ENCODE data around the gene MPEG1. TPM values are rescaled to one million over a fixed set of nuclear protein-coding genes. Genes with fewer than 3 reads are reported as not detected.

The MPEG1 gene
- total RNA-seq, 1 donor from 2014 or later, result 0.05 TPM

DNA sequence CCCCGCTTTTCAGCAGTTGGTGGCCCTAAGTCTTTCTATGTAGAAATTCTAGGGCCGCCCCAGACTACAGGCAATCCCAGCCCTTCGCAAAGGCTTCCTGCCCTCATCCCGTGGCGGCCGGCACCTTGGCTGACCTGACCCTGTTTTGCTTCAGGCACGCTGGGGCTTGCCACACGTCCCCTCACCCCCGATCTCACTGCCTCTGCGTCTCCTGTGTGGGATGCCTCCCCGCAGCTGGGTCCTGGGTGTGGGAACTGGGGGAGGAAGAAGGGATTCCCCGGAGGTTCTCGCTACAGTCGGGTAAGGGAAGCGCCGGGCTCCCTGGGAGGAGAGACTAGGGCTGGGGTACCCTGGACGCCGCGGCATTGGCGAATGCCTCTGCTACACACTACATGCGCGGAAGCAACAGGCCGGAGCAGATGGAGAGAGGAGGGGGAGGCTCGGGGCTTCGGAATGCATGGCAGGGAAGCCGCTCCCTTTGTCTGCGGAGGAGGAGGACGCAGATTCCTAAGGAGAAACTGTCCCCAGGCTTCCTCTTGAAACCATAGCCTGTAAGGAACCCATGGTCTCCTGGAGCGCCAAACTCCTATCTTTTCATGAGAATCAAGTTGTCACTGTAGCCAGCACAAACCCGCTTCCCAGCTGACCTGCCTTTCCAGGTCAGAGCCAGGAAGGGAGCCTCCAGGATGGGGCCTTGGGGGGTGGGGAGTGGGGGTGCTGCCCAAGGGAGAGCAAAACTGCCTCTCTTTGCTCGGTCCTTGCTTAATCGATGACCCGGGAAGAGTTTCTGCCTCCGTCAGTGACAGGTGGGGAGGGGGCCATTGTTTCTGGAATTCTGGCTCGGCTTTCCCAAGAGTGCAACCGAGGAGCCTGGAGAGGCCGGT is 39.4 kb downstream of the MPEG1 start:
- intact Hi-C loops (cut with micrococcal nuclease), result loop anchor here (10.0 kb wide), 2 partner anchors 381 to 491 kb away; partner anchors contain the start of gene PATL1

- intact Hi-C loops (cut with micrococcal nuclease), result loop anchor here (1.0 to 10.0 kb wide), 3 partner anchors 112 to 492 kb away; partner anchors contain the start of gene PATL1
Observed at GRCh38 chr11:59172345-59173079, 40.2 kb downstream of the MPEG1 start.

DNA sequence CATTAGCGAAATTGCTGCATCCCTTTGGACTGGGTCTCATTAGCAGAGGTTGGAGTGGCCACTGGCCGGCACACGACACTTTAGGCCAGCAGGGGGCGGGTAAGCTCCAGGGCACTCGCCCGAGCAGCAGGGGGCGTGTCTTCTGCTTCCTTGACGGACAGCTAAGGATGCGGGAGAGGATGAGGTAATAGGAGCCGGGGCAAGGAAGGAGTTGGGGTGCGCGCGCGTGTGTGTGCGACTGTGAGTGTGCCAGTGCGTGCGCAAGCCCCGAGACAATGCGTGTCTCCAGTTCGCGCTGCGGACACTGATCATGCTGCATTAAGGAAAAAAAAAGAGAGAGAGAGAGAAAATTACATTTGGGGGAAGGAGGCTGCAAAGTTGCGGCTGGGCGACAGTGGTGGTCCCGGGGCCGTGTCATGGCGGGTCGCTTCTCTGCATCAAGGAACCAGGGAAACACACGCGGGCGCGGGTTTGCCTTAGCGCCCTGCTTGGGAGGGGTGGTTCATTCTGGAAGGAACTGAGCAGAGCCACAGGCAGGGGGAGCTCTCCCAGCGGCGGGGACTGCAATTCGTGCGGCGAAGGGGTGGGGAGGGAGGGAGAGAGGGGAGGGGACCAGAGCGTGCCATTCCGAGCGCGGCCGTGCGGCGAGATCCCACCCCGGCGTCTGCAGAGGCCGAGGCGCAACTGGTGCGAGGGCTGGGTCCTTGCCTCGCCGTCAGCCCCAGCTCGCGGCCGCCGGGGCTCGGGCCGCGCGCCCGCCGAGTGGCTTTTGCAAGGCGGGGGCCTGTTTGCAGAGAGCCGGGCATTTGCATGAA is 41.0 kb downstream of the MPEG1 start, which contains the start of gene DTX4:
TSS of gene DTX4 (plus strand) at position 625 of the 815 bp plus-strand sequence. CDS start 464 bp downstream, outside the sequence.
- intact Hi-C loops (cut with micrococcal nuclease), result loop anchor here (1.0 to 10.0 kb wide), 8 partner anchors 15 to 509 kb away; partner anchors contain the start of genes FAM111A and PATL1

DNA sequence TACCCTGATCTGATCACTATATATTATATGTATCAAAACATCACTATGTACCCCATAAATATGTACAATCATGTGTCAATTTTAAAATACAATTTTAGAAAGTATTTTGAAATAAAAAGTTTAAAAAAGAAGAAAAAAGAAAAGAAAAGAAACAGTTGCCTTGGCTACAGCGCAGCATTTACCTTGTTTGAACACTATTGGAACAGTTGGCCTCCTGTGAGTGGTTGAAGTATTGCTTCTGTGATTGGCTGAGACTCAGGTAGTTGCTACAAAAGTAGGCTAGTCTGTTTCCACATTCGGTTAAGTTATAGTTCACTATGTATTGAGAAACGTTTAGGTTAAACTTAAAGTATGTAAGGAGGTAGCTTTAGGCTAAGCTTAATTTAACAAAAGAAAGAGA is 48.7 kb downstream of the MPEG1 start:
- intact Hi-C loops (cut with micrococcal nuclease), result no loop called here

Other genes with a start within 250 kb of the MPEG1 start
- not detected in 2 replicates for gene GLYATL1B, start 126.6 kb downstream of the MPEG1 start, total RNA-seq
- 93.3 and 95.6 TPM in 2 replicates for gene FAM111B, start 105.7 kb downstream of the MPEG1 start, total RNA-seq
- gene FAM111A, start 70.1 kb downstream of the MPEG1 start, total RNA-seq, result 141 and 145 TPM in 2 replicates
- 0.30 and 0.36 TPM in 2 replicates for gene DTX4, start 40.8 kb downstream of the MPEG1 start, total RNA-seq
- gene OR5AN1, start 146.0 kb upstream of the MPEG1 start, total RNA-seq, result not detected in 2 replicates
- not detected in 2 replicates for gene OR5A2, start 213.5 kb upstream of the MPEG1 start, total RNA-seq
- gene OR5A1, start 223.5 kb upstream of the MPEG1 start, total RNA-seq, result not detected in 2 replicates
- gene OR4D6, start 244.0 kb upstream of the MPEG1 start, total RNA-seq, result not detected in 2 replicates

Data from T-helper 2 cell treated with Interferon-gamma antibody and Interleukin-4, amounts not matched to agents 100 ng/mL and 5 ng/mL, for 36 hours (primary cell).